ENCODE results near the gene ZNF513. TPM values are rescaled to one million over a fixed set of nuclear protein-coding genes. Genes with fewer than 3 reads are reported as not detected.

The ZNF513 gene
- total and polyA plus RNA-seq, 2 donors (not counting 3 experiments of a cell fraction or from before 2014, with no cell fraction given), result 19.0 to 30.6 TPM

DNA sequence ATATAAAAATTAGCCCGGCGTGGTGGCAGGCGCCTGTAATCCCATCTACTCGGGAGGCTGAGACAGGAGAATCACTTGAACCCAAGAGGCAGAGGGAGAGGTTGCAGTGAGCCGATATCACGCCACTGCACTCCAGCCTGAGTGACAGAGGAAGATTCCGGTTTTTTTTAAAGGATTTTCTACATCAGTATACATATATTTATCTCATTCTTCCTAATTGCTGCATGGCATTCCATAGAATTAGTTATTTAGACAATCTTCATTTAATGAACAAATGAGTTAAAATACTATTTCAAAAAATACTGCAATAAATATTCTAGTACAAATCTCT is 26.0 kb downstream of the ZNF513 start:
- Histone ChIP-seq H3K4me3 (replicated peaks in 1 of 3; ENCODE audit: insufficient read depth in 1 of 3, low read depth in 1 of 3, low read length in 3 of 3) (no peak overlapping the region), H3K27ac (ENCODE audit: insufficient read depth, low read depth, low read length) (no peak overlapping the region), H3K4me1 (ENCODE audit: control insufficient read depth, extremely low read depth, insufficient read depth, low read length) (peaks cover 16% of the 10 kb centered on the region), H3K9ac (replicated peaks; ENCODE audit: extremely low read depth, insufficient read depth, low read length) (no peak overlapping the region), H3K9me3 (replicated peaks; ENCODE audit: control insufficient read depth, insufficient read depth, low read length) (no peaks in the 10 kb centered on the region), H3K9me1 (replicated peaks; ENCODE audit: control insufficient read depth, extremely low read depth, insufficient read depth, low read length) (no peaks in the 10 kb centered on the region), H3K36me3 (ENCODE audit: control insufficient read depth in 2 of 2, extremely low read depth in 1 of 2, insufficient read depth in 2 of 2, low read length in 2 of 2) (no peaks in the 10 kb centered on the region), H2AFZ (ENCODE audit: low read depth, low read length) (no peak overlapping the region), H3K79me2 (ENCODE audit: control insufficient read depth, insufficient read depth, low read length) (peaks cover 76% of the 10 kb centered on the region), H3K27me3 (ENCODE audit: control insufficient read depth in 2 of 2, insufficient read depth in 2 of 2, low read length in 2 of 2) (no peaks in the 10 kb centered on the region), H4K20me1 (replicated peaks; ENCODE audit: control insufficient read depth, extremely low read depth, insufficient read depth, low read length) (peaks cover 3% of the 10 kb centered on the region), H3K4me2 (ENCODE audit: insufficient read depth, low read length) (no peak overlapping the region)
- intact Hi-C loops (cut with micrococcal nuclease), result no loop called here
- CTCF ChIA-PET, result interaction anchor here (0.6 to 2.1 kb wide), 3 partner anchors 15 to 288 kb away, joined by 3 to 5 read pairs (median 4); partner anchors contain the start of gene EIF2B4
- DNase-seq (ENCODE audit: low read depth, low spot score), result no peak
- no TSS peak for BruUV-seq (replicated peaks)
- POLR2A ChIA-PET, result no interaction called here
- no peak for TF ChIP-seq JUN (IDR thresholded peaks at IDR 0.05; ENCODE audit: borderline replicate concordance, insufficient read depth, insufficient read length, low read depth)
- TF ChIP-seq EZH2 (IDR thresholded peaks at IDR 0.05; ENCODE audit: borderline replicate concordance, low read depth, low read length, severe bottlenecking), result no peak
- TF ChIP-seq FOS (IDR thresholded peaks at IDR 0.05; ENCODE audit: borderline replicate concordance, insufficient read depth, low read length), result no peak
- TF ChIP-seq POLR2AphosphoS5 (IDR thresholded peaks at IDR 0.05; ENCODE audit: insufficient read depth, low read depth, low read length), result no peak
- TF ChIP-seq POLR2A (IDR thresholded peaks at IDR 0.05; ENCODE audit: low read depth, low read length), result no peak
- no peak for TF ChIP-seq MYC (IDR thresholded peaks at IDR 0.05; ENCODE audit: low read depth, low read length)
- TF ChIP-seq GATA2 (IDR thresholded peaks at IDR 0.05; ENCODE audit: insufficient read depth, insufficient read length, low read depth, low read length), result no peak
- TF ChIP-seq CTCF (IDR thresholded peaks at IDR 0.05; ENCODE audit: extremely low read depth in 1 of 2, insufficient read depth in 1 of 2, low read depth in 1 of 2, low read length in 2 of 2), result no peak
- TF ChIP-seq, protein P1, sequence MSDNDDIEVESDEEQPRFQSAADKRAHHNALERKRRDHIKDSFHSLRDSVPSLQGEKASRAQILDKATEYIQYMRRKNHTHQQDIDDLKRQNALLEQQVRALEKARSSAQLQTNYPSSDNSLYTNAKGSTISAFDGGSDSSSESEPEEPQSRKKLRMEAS (IDR thresholded peaks at IDR 0.05; ENCODE audit: insufficient read depth, insufficient read length), result no peak
- dilution Hi-C loops (cut with MboI; ENCODE audit: extremely low pct_ligation_motif_present, low sequenced_read_pairs), result no loop called here
- FAIRE-seq, result no peak

Measured in endothelial cell of umbilical vein (primary cell).